GM13977 (cell line): ENCODE data around the gene MLLT1.
A peak's percentile ranks its signal among the peaks of the same experiment; 100 is the strongest.

Experiments
- DNase-seq: peaks from one replicate; pipeline ENCODE4 v3.0.0; 2012; ENCODE audit warnings: low spot score
- CTCF ChIP-seq: IDR thresholded peaks from 2 replicates; pipeline ENCODE4 v1.5.1; 2012; ENCODE audit warnings: mild to moderate bottlenecking, control low read depth; ENCODE audit not compliant: insufficient read depth; ENCODE audit errors: extremely low read depth, missing control alignments
- in situ Hi-C: fragments of 300-500 bp; cut with MboI; formaldehyde crosslinking; loops from one replicate; pipeline ENCODE4 v1.12.0; 2022; ENCODE audit warnings: low sequenced_read_pairs, low pct_unique_long_range_greater_than_20kb, mixed read lengths, inconsistent platforms; ENCODE audit not compliant: unreplicated experiment

MLLT1 gene

DNA sequence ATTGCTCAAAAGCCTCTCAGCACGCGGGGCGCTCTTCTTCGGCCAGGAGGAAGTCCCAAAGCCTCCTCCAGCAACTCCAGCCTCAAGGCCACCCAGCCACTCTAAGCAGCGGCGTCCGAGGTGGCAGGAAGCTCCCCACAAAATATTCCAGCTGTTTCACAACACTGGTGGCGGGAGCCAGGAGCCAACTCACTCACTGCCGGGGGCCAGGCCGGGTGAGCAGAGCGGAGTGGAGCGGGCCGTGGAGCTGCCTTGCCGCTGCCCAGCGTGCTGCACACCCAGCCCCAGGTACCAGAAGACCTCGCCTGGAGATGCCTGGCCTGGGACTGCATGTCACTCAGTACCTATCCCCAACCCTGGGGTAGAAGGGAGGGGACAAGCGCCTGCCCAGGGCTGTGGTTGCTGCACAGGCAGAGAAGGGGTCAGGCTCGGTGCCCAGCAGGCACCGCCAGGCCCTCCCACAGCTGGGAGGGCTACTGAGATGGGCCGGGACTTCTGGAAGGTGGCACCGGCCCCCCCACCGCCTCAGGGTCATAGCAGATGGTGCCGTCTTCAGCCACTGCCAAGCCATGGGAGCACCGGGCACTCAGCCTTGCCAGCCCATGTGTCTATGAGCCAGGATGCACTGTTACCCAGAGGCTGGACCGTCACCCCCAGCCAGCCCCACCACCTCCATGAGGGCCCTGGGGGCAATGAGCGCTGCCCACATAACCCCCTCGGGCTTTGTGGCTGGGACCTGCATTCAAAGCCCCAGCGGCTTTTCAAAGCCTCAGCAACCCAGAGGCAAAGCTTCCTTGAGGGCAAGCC is 59.2 kb downstream of the MLLT1 start:
- in situ Hi-C loops, result no loop called here
- DNase-seq, result no peak
- no peak for TF ChIP-seq CTCF

DNA sequence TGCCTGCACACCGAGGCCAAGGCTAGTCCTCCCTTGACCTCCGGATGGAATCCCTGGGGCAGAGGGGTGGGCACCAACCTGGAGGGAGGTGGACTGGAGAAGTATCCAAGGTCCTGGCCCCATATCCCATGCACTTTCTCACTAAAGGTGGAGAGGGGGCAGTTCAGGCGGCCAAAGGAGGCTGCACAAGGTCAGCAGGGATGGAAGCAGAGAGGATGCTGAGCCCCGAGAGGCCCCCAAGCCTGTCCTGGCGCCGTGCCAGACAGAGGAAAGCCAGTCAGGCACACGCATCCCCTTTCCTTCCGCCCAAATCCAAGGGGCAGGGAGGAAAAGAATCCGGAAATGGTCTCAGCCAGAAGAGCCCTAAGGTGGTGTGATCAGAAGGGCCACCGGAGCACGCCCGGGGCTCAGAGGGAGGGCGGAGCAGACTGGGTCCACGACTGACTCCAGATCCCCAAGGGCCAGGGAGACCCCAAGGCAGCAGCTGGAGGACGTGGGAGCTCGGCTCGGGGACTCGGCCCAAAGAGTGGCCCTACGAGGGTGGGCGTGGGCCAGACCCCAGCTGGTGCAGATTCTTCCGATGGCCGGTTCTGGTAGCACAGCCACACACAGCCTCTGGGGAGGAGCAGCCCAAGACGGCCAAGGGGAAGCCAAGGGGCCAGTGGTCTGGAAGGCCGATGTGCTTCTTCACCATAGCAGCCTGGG is 60.0 kb downstream of the MLLT1 start:
- in situ Hi-C loops, result no loop called here
- no peak for DNase-seq
- no peak for TF ChIP-seq CTCF

DNA sequence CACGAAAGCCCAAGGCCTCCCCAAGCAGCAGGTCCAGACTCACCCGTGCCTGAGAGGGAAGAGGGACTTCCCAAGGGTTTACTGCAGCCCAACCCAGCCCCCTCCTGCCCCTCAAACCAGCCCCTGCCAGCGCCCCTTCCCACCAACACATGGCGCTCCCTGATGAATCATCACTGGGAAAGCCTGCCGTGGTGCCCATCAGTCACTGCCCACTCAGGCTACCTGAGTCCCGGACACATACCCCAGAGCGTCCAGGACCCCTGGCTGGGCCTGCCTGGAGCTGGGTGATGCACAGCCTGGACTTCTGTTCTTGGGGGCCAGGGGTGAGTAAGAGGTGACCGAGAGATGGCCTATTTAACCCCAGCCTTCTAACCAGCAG is 60.6 kb downstream of the MLLT1 start:
- in situ Hi-C loops, result no loop called here
- no peak for TF ChIP-seq CTCF
- DNase-seq, result no peak

GRCh38 chr19:6218491-6219146 is 61.2 kb downstream of the MLLT1 start:
- peak; percentile 97 for DNase-seq
- in situ Hi-C loops, result no loop called here

GRCh38 chr19:6217752-6218334 is 61.9 kb downstream of the MLLT1 start:
- in situ Hi-C loops, result no loop called here
- no peak for DNase-seq
- no peak for TF ChIP-seq CTCF

More at GRCh38 chr19:6218491-6219146, 61.2 kb downstream of the MLLT1 start:
- peak; percentile 99 for TF ChIP-seq CTCF

DNA sequence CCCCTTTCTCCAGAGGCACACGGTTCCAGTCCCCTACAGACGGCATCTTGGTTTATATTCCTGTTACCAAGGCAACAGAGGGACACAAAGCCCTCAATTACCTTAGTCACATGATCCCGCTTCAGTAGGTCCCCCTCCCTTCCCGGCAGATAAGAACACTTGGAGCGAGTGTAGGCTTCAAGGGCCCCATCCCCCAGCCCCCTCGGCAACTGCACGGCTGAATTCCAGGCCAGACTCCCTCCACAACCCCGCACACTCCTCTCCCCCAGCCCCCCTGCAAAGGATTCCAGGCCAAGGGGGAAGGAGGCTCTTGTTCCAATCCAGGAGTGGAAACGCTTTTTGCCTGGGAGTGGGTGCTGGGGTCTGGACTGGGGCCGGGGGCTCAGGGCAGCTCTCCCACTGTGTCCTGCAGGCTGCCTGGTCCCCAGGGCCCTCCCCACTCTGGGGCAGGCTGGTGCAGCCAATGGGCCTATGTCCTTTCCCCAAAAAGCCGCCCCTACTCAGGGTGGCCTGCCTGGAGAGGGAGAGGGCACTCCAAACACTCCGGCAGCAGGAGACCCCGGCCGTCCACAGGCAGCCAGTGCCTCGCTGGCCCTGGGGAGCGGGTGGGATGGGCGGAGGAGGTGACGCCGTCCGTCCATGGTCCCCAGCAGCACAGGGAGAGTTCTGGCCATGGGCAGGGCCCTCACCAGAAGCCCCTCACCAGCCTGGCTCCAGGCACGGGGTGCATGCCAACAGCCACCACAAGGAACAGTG is 62.6 kb downstream of the MLLT1 start:
- no peak for DNase-seq
- no peak for TF ChIP-seq CTCF
- in situ Hi-C loops, result no loop called here
